Heart right ventricle (tissue), 16 donors: ENCODE data around the gene POMT1. TPM values are rescaled to one million over a fixed set of nuclear protein-coding genes. Genes with fewer than 3 reads are reported as not detected.

Experiments used
- ATAC-seq, 8 donors: fragments of 200-7000 bp; cut with Tn5 transposase; one replicate each; pipeline ENCODE4 v1.9.1; 2020; ENCODE audit warnings: mild to moderate bottlenecking in 8 of 8, moderate library complexity in 8 of 8, moderate number of reproducible peaks in 1 of 8
- DNase-seq, 2 donors: peaks; one replicate each; pipeline ENCODE4 v3.0.0-alpha.2; 2020
- H3K27ac ChIP-seq, 10 donors: fragments of 200-600 bp; sonication (generic) in 2 of 10; one replicate each; pipeline versions ENCODE4 v1.5.0 to v1.8.0; 2020 to 2022; ENCODE audit warnings: mild to moderate bottlenecking in 3 of 10
- H3K27me3 ChIP-seq, 7 donors: fragments of 200-600 bp; one replicate each; pipeline ENCODE4 v1.8.0; 2021 to 2022; ENCODE audit warnings: mild to moderate bottlenecking in 2 of 7
- H3K36me3 ChIP-seq, 9 donors: fragments of 200-600 bp; sonication (generic) in 1 of 9; one replicate each; pipeline versions ENCODE4 v1.5.0 to v1.8.0; 2020 to 2022; ENCODE audit warnings: mild to moderate bottlenecking in 2 of 9
- H3K4me1 ChIP-seq, 9 donors: fragments of 200-600 bp; sonication (generic) in 1 of 9; one replicate each; pipeline versions ENCODE4 v1.5.0 to v1.8.0; 2020 to 2022; ENCODE audit warnings: mild to moderate bottlenecking in 4 of 9
- H3K4me3 ChIP-seq, 10 donors: fragments of 200-600 bp; sonication (generic) in 2 of 10; one replicate each; pipeline versions ENCODE4 v1.5.0 to v1.8.0; 2020 to 2022; ENCODE audit warnings: mild to moderate bottlenecking in 7 of 10, moderate library complexity in 2 of 10
- H3K9me3 ChIP-seq, 11 donors: fragments of 200-600 bp in 10 of 11; sonication (generic) in 2 of 11; one replicate each; pipeline versions ENCODE4 v1.5.0 to v1.8.0; 2013 to 2022; ENCODE audit warnings: mild to moderate bottlenecking in 2 of 11, control low read depth in 1 of 11, moderate library complexity in 1 of 11
- CTCF ChIP-seq, 9 donors: fragments of 200-600 bp; sonication (generic) in 2 of 9; IDR thresholded peaks; one replicate each; pipeline versions ENCODE4 v1.5.0 to v1.8.0; 2021 to 2022; ENCODE audit warnings: antibody characterized with exemption in 9 of 9, mild to moderate bottlenecking in 5 of 9, moderate library complexity in 1 of 9
- WGBS, 2 donors: extraction: QIAGEN DNeasy Blood & Tissue Kit; methylation state at CpG; one replicate each; pipeline ENCODE4 v1.1.7; 2013; ENCODE audit warnings: inconsistent platforms in 1 of 2; 5-methylcytosine and 5-hydroxymethylcytosine counted together
- intact Hi-C, 10 donors: fragments of 100-400 bp; cut with DNase I; formaldehyde crosslinking; loops; one replicate each; pipeline versions ENCODE4 v1.11.1 to v1.14.2; 2022
- polyA plus RNA-seq, 2 donors: library from polyadenylated mRNA; stranded (reverse); fragments of 200-250 nt; gene quantifications; one replicate each; pipeline ENCODE4 v1.2.3, GENCODE V29; 2013
- total RNA-seq, 10 donors: library from RNA; stranded (reverse); fragmentation: NEBNext Ultra II Directional in 3 of 10; extraction: Animal tissue kit (Norgen Biotek cat#: 25700) in 3 of 10; gene quantifications; one replicate each; pipeline versions ENCODE4 v1.2.1 to v1.2.4, GENCODE V29; 2021 to 2023
- donor health status: Arrhythmogenic right ventricular cardiomyopathy.
- donor health status: ischemic (EF 13 %, LVEDD 7.1; RV severe dilation, severe dysfunction).
- donor health status: healthy with polysubstance abuse.
- donor health status: DM: no; HTN: yes; CAD: no.
- donor health status: DM: no; HTN: no; CAD: no.
- donor health status: ischemic (EF 25% LVEDD 6.9; RV normal size, moderate dysfunction).
- donor health status: ischemic (EF 25% LVEDD 5.7; RV mildly dilated, moderate dysfunction).
- donor health status: healthy.
- donor health status: DM: yes; HTN: yes; CAD: no.
- donor health status: Ischemic cardiomyopathy.
- donor health status: ischemic (EF 35%, LVEDD 5.7; RV mildly dilated, moderate dysfunction).
- donor health status: nonischemic (EF 11% LVEDD 7.7; RV severe dilation, severe dysfunction).
- donor health status: DM: yes; HTN: yes; CAD: no.
- donor health status: PGD.
- donor health status: ischemic (EF 29% LVEDD 5.4; RV normal size, mild dysfunction).
- donor health status: nonischemic (EF 23%, LVEDD 6.1; RV moderate dilation, normal function).

Gene POMT1
- total and polyA plus RNA-seq, 12 donors: 17.0 to 34.1 (median 21.2) TPM

- no peaks in the 10 kb centered on the region for H3K27me3 ChIP-seq
- TF ChIP-seq CTCF (IDR thresholded peaks at IDR 0.05): no peak
Measured at GRCh38 chr9:131534721-131535237, 32.1 kb downstream of the POMT1 start.

GRCh38 chr9:131537946-131538345 lies 35.2 kb downstream of the POMT1 start:
- no peak for TF ChIP-seq CTCF (IDR thresholded peaks at IDR 0.05)
- ATAC-seq: no peak
- no peaks in the 10 kb centered on the region for H3K27me3 ChIP-seq
- H3K4me3 ChIP-seq: no peak overlapping the region
- H3K27ac ChIP-seq: no peak overlapping the region
- WGBS, 2 donors: 96% methylated on average over 19 of the region's 19 CpGs
- peaks cover 0 to 12% (median 8%) of the 10 kb centered on the region in 11 donors for H3K9me3 ChIP-seq
- DNase-seq: no peak
- no peaks in the 10 kb centered on the region for H3K4me1 ChIP-seq
- no peaks in the 10 kb centered on the region for H3K36me3 ChIP-seq
- intact Hi-C loops: no loop called here

More at GRCh38 chr9:131534721-131535237, 32.1 kb downstream of the POMT1 start:
- H3K4me1 ChIP-seq: peaks cover 7 to 15% (median 13%) of the 10 kb centered on the region in 9 donors
- no peak for DNase-seq
- ATAC-seq: no peak
- H3K9me3 ChIP-seq: no peaks in the 10 kb centered on the region
- peaks cover 0 to 4% (median 0%) of the 10 kb centered on the region in 9 donors for H3K36me3 ChIP-seq
- H3K27ac ChIP-seq: no peak overlapping the region
- WGBS, 2 donors: 47 to 51% methylated on average over 8 of the region's 8 CpGs
- no peak overlapping the region for H3K4me3 ChIP-seq
- intact Hi-C loops: no loop called here

- Histone ChIP-seq H3K9me3 (peaks cover 0 to 27% (median 19%) of the 10 kb centered on the region in 11 donors), H3K27me3 (peaks cover 0 to 7% (median 0%) of the 10 kb centered on the region in 7 donors), H3K27ac (no peak overlapping the region), H3K4me3 (no peak overlapping the region), H3K36me3 (no peaks in the 10 kb centered on the region), H3K4me1 (no peaks in the 10 kb centered on the region)
- WGBS, 2 donors: 85 to 86% methylated on average over 7 of the region's 7 CpGs
- TF ChIP-seq CTCF (IDR thresholded peaks at IDR 0.05): no peak
- no peak for ATAC-seq
- DNase-seq: no peak
- intact Hi-C loops: no loop called here
Measured at GRCh38 chr9:131539223-131539923, 36.7 kb downstream of the POMT1 start.

DNA sequence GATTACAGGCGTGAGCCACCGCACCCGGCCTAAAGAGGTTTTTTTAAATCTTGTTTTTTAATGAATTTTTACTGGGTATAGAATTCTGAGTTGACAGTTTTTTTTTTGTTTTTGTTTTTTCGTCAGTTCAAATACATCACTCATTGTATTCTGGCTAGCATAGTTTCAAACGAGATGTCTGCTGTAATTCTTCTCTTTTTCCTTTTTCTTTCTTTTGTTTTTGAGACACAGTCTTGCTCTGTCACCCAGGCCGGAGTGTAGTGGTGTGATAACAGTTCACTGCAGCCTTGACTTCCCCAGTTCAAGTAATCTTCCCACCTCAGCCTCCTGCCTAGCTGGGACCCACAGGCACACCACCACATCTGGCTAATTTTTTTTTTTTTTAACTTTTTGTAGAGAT lies 40.4 kb downstream of the POMT1 start:
- intact Hi-C loops: no loop called here
- no peak for ATAC-seq
- Histone ChIP-seq H3K36me3 (no peaks in the 10 kb centered on the region), H3K4me3 (no peak overlapping the region), H3K9me3 (peaks cover 0 to 28% (median 19%) of the 10 kb centered on the region in 11 donors), H3K4me1 (peaks cover 5 to 14% (median 10%) of the 10 kb centered on the region in 9 donors), H3K27ac (no peak overlapping the region), H3K27me3 (peaks cover 11 to 45% (median 36%) of the 10 kb centered on the region in 7 donors)
- WGBS, 2 donors: 93 to 95% methylated on average over 6 of the region's 6 CpGs
- DNase-seq: no peak
- no peak for TF ChIP-seq CTCF (IDR thresholded peaks at IDR 0.05)
